ENCODE data around the gene GPR78. TPM values are rescaled to one million over a fixed set of nuclear protein-coding genes. Genes with fewer than 3 reads are reported as not detected.
"Not testable (repeated sequence)": the region's sequence is repeated elsewhere in the genome, so short reads cannot be mapped to it uniquely, and the experiment has no call there.

GPR78 gene
- total and polyA plus RNA-seq, 2 experiments from 2014 or later, result 0.05 TPM; not detected in 1

GRCh38 chr4:8571702-8572685 lies 8.2 kb upstream of the GPR78 start:
- H2AFZ ChIP-seq, result no peak overlapping the region
- peak; percentile 50 for DNase-seq
- 32 to 43% methylated on average over 6 of the region's 6 CpGs for WGBS, 2 experiments (ENCODE audit: low coverage in 1 of 2, low lambda C conversion rate in 2 of 2, missing lambda C conversion rate in 2 of 2)
- in situ Hi-C loops (cut with MboI), result no loop called here
- H3K27me3 ChIP-seq (replicated peaks; ENCODE audit: insufficient read depth), result peaks cover 8% of the 10 kb centered on the region; the same call in 1 of the 2 replicates
- no peak overlapping the region for H3K4me3 ChIP-seq
- H3K27ac ChIP-seq, result no peak overlapping the region
- H3K36me3 ChIP-seq (ENCODE audit: low read depth), result no peaks in the 10 kb centered on the region
- TF ChIP-seq EZH2 (IDR thresholded peaks at IDR 0.05; ENCODE audit: insufficient read depth, poor library complexity, severe bottlenecking) (no peak), EZH2phosphoT487 (IDR thresholded peaks at IDR 0.05; ENCODE audit: insufficient read depth, low read depth) (no peak)
- no peaks in the 10 kb centered on the region for H3F3A ChIP-seq (ENCODE audit: insufficient read depth)
- H3K9ac ChIP-seq, result no peak overlapping the region
- no peaks in the 10 kb centered on the region for H3K9me2 ChIP-seq (ENCODE audit: insufficient read depth)
- H3K79me2 ChIP-seq (ENCODE audit: insufficient read depth), result no peaks in the 10 kb centered on the region
- H4K20me1 ChIP-seq (ENCODE audit: insufficient read depth), result no peaks in the 10 kb centered on the region
- no peaks in the 10 kb centered on the region for H3K9me3 ChIP-seq (ENCODE audit: low read depth)
- H3K4me1 ChIP-seq (ENCODE audit: insufficient read depth), result no peaks in the 10 kb centered on the region
- no peak overlapping the region for H3K4me2 ChIP-seq (ENCODE audit: unreplicated experiment)

- Histone ChIP-seq H2AFZ (no peak overlapping the region), H3K4me3 (no peak overlapping the region), H3K27ac (no peak overlapping the region), H3K9me2 (ENCODE audit: insufficient read depth) (no peaks in the 10 kb centered on the region), H3K36me3 (ENCODE audit: low read depth) (no peaks in the 10 kb centered on the region), H3K4me1 (ENCODE audit: insufficient read depth) (no peaks in the 10 kb centered on the region), H3K4me2 (ENCODE audit: unreplicated experiment) (no peak overlapping the region), H3K27me3 (replicated peaks; ENCODE audit: insufficient read depth) (peaks cover 12% of the 10 kb centered on the region; the same call in 1 of the 2 replicates), H3K9ac (no peak overlapping the region), H4K20me1 (ENCODE audit: insufficient read depth) (no peaks in the 10 kb centered on the region), H3K79me2 (ENCODE audit: insufficient read depth) (no peaks in the 10 kb centered on the region), H3F3A (ENCODE audit: insufficient read depth) (no peaks in the 10 kb centered on the region), H3K9me3 (ENCODE audit: low read depth) (no peaks in the 10 kb centered on the region)
- no peak for DNase-seq
- WGBS, 2 experiments (ENCODE audit: low coverage in 1 of 2, low lambda C conversion rate in 2 of 2, missing lambda C conversion rate in 2 of 2), result 66 to 78% methylated on average over 5 of the region's 5 CpGs
- in situ Hi-C loops (cut with MboI), result no loop called here
- TF ChIP-seq EZH2phosphoT487 (IDR thresholded peaks at IDR 0.05; ENCODE audit: insufficient read depth, low read depth), result no peak
- no peak for TF ChIP-seq EZH2 (IDR thresholded peaks at IDR 0.05; ENCODE audit: insufficient read depth, poor library complexity, severe bottlenecking)
These were observed 6.9 kb upstream of the GPR78 start for GRCh38 chr4:8573266-8573665.

GRCh38 chr4:8574796-8575370 lies 5.3 kb upstream of the GPR78 start:
- Histone ChIP-seq H2AFZ (no peak overlapping the region), H3K4me3 (no peak overlapping the region), H3K4me2 (ENCODE audit: unreplicated experiment) (no peak overlapping the region), H3K9ac (no peak overlapping the region), H3K36me3 (ENCODE audit: low read depth) (no peaks in the 10 kb centered on the region), H3F3A (ENCODE audit: insufficient read depth) (no peaks in the 10 kb centered on the region), H3K4me1 (ENCODE audit: insufficient read depth) (no peaks in the 10 kb centered on the region), H3K9me3 (ENCODE audit: low read depth) (no peaks in the 10 kb centered on the region), H4K20me1 (ENCODE audit: insufficient read depth) (no peaks in the 10 kb centered on the region), H3K79me2 (ENCODE audit: insufficient read depth) (no peaks in the 10 kb centered on the region), H3K9me2 (ENCODE audit: insufficient read depth) (no peaks in the 10 kb centered on the region), H3K27ac (no peak overlapping the region), H3K27me3 (replicated peaks; ENCODE audit: insufficient read depth) (peaks cover 22% of the 10 kb centered on the region; the same call in 1 of the 2 replicates)
- no peak for DNase-seq
- in situ Hi-C loops (cut with MboI), result no loop called here
- WGBS, 2 experiments (ENCODE audit: low coverage in 1 of 2, low lambda C conversion rate in 2 of 2, missing lambda C conversion rate in 2 of 2), result 66 to 74% methylated on average over 5 of the region's 5 CpGs
- no peak for TF ChIP-seq EZH2 (IDR thresholded peaks at IDR 0.05; ENCODE audit: insufficient read depth, poor library complexity, severe bottlenecking)
- no peak for TF ChIP-seq EZH2phosphoT487 (IDR thresholded peaks at IDR 0.05; ENCODE audit: insufficient read depth, low read depth)

- Histone ChIP-seq H3K4me2 (ENCODE audit: unreplicated experiment) (no peak overlapping the region), H4K20me1 (ENCODE audit: insufficient read depth) (no peaks in the 10 kb centered on the region), H3K9me2 (ENCODE audit: insufficient read depth) (no peaks in the 10 kb centered on the region), H2AFZ (no peak overlapping the region), H3K36me3 (ENCODE audit: low read depth) (no peaks in the 10 kb centered on the region), H3K4me1 (ENCODE audit: insufficient read depth) (no peaks in the 10 kb centered on the region), H3F3A (ENCODE audit: insufficient read depth) (no peaks in the 10 kb centered on the region), H3K27me3 (replicated peaks; ENCODE audit: insufficient read depth) (peaks cover 22% of the 10 kb centered on the region; the same call in 1 of the 2 replicates), H3K27ac (no peak overlapping the region), H3K4me3 (no peak overlapping the region), H3K79me2 (ENCODE audit: insufficient read depth) (no peaks in the 10 kb centered on the region), H3K9me3 (ENCODE audit: low read depth) (no peaks in the 10 kb centered on the region), H3K9ac (no peak overlapping the region)
- DNase-seq, result no peak
- in situ Hi-C loops (cut with MboI), result no loop called here
- 60 to 66% methylated on average over 4 of the region's 4 CpGs for WGBS, 2 experiments (ENCODE audit: low coverage in 1 of 2, low lambda C conversion rate in 2 of 2, missing lambda C conversion rate in 2 of 2)
- TF ChIP-seq EZH2 (IDR thresholded peaks at IDR 0.05; ENCODE audit: insufficient read depth, poor library complexity, severe bottlenecking) (no peak), EZH2phosphoT487 (IDR thresholded peaks at IDR 0.05; ENCODE audit: insufficient read depth, low read depth) (no peak)
These were observed 4.7 kb upstream of the GPR78 start for GRCh38 chr4:8575457-8575856.

- H3K27ac ChIP-seq; H2AFZ ChIP-seq; H3K9me3 ChIP-seq (ENCODE audit: low read depth); H3F3A ChIP-seq (ENCODE audit: insufficient read depth); H4K20me1 ChIP-seq (ENCODE audit: insufficient read depth); H3K9ac ChIP-seq; H3K4me1 ChIP-seq (ENCODE audit: insufficient read depth); in situ Hi-C loops (cut with MboI); H3K79me2 ChIP-seq (ENCODE audit: insufficient read depth); H3K4me2 ChIP-seq (ENCODE audit: unreplicated experiment); H3K4me3 ChIP-seq; H3K36me3 ChIP-seq (ENCODE audit: low read depth); H3K9me2 ChIP-seq (ENCODE audit: insufficient read depth); DNase-seq: not testable (repeated sequence)
- 73% methylated on average over 5 of the region's 5 CpGs for WGBS, 2 experiments (ENCODE audit: low coverage in 1 of 2, low lambda C conversion rate in 2 of 2, missing lambda C conversion rate in 2 of 2)
- H3K27me3 ChIP-seq (replicated peaks; ENCODE audit: insufficient read depth), result peaks cover 22% of the 10 kb centered on the region; the same call in 1 of the 2 replicates
These were observed 3.6 kb upstream of the GPR78 start for GRCh38 chr4:8576591-8576990.
